ENCODE measurements around the gene AQP12A.

Gene AQP12A

DNA sequence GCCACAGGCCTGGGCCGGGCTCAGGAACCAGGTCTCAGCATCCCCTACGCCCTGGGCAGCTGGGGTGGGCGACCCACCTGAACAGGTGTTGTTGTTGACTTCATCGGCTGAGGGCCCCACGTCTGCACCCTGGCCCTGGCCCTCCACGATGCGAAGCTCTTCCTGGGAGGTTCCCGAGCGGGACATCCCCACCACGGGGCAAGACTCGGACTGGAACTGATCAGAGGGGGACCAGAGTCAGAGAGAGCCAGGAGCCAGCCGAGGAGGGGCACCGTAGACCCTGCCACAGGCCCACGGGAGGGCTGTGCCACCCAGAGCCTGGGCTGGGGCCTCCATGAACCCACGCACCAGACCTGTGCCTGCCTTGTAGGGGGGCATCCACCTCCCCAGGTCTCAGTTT lies 54.3 kb downstream of the AQP12A start:
- no peak for DNase-seq

DNA sequence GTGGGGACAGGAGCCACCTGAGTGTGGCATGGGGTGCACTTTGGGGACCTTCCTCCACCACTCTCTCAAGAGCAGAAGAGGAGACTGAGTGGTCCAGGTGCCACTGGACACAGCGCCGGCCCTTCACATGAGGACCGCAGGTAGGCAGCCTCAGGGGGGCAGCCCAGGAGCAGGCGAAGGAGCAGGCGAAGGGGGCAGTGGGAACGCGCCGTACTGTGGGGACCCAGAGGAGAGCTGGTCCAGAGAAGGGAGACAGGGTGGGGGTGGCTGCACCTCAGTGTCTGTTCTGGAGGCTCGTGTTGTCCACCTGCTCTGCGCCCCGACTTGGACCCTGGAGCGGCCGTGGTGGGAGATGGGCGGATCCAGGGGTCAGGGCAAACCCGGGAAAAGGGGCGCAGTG lies 55.0 kb downstream of the AQP12A start:
- no peak for DNase-seq

DNA sequence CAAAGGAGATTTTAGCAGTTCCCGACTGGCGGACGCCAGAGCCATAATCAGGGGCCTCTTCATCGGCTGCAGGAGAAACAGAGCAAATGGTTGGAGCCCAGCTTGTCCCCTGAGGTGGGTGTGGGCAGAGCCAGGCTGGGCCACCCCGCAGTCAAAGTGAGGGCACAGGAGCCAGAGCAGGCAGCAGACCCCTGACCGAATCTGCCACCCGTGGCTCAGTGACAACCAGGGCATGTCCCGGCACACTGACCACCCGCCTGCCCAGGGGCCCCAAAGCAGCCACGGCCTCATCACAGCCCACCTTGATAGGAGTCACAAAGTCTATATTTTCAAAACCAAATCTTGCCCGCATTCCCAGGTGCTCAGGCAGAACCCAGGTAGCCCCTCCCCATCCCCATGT lies 55.6 kb downstream of the AQP12A start:
- no peak for DNase-seq

All from right kidney (tissue), 1 donor.